ENCODE results near the gene SP100. TPM values are rescaled to one million over a fixed set of nuclear protein-coding genes. Genes with fewer than 3 reads are reported as not detected.

The SP100 gene
- total RNA-seq, 1 donor from 2014 or later = 387 TPM

- intact Hi-C loops (cut with micrococcal nuclease) = no loop called here
Measured at GRCh38 chr2:230521386-230521785, 105.4 kb downstream of the SP100 start.

DNA sequence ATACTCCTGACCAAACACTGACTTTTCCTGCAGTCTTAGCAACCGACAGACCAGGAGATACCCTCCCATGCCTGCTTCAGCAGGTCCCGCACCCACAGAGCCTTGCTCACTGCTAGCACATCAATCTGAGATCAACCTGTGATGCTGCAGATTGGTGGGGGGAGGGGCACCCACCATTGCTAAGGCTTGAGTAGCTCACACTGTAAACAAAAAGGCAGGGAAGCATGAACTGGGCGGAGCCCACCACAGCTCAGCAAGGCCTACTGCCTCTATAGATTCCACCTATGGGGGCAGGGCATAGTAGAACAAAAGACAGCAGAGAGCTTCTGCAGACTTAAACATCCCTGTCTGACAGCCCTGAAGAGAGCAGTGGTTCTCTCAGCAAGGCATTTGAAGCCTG is 109.7 kb downstream of the SP100 start:
- intact Hi-C loops (cut with micrococcal nuclease) = no loop called here

- intact Hi-C loops (cut with micrococcal nuclease) = loop anchor here (1.0 to 5.0 kb wide), 3 partner anchors 65 to 530 kb away; no protein-coding TSS in a partner anchor
Measured at GRCh38 chr2:230537531-230537976, 121.6 kb downstream of the SP100 start.

- intact Hi-C loops (cut with micrococcal nuclease) = loop anchor here (5.0 kb wide), 1 partner anchor 42 kb away; no protein-coding TSS in a partner anchor
Measured at GRCh38 chr2:230540332-230540731, 124.3 kb downstream of the SP100 start.

GRCh38 chr2:230541934-230542380 is 126.0 kb downstream of the SP100 start:
- intact Hi-C loops (cut with micrococcal nuclease) = loop anchor here (5.0 kb wide), 1 partner anchor 40 kb away; no protein-coding TSS in a partner anchor

DNA sequence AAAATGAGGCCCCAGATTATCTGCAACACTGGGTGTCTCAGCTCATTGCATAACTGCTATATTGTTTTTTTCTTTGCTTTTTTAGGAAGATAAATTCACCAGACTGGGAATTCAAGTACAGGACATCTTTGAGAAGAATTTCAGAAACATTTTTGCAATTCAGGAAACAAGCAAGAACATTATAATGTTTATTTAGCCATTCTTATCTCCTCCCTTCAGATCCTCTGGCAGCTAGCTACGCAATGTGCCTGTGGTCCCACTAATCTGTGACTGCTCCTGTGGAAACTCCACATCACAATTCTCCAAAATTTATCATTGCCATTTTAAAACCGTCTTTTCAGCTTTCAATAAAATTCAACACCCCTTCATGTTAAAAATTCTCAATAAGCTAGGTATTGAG is 126.8 kb downstream of the SP100 start:
- intact Hi-C loops (cut with micrococcal nuclease) = loop anchor here (5.0 kb wide), 1 partner anchor 40 kb away; no protein-coding TSS in a partner anchor

DNA sequence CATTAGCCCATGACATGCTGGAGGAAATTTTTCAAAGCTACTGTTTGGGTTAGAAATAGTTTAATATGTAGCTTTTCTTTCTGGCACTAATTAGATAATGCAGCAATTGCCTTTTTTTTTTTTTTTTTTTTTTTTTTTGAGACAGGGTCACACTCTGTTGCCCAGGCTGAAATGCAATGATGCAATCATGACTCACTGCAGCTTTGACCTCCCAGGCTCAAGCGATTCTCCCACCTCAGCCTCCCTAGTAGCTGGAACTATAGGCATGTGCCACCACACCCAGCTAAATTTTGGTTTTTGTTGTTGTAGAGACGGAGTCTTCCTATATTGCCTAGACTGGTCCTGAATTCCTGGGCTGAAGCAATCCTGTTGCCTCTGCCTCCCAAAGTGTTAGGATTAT is 136.2 kb downstream of the SP100 start:
- intact Hi-C loops (cut with micrococcal nuclease) = no loop called here

GRCh38 chr2:230557065-230557464 is 141.1 kb downstream of the SP100 start:
- intact Hi-C loops (cut with micrococcal nuclease) = no loop called here

- intact Hi-C loops (cut with micrococcal nuclease) = no loop called here
Measured at GRCh38 chr2:230564805-230565779, 149.1 kb downstream of the SP100 start.

DNA sequence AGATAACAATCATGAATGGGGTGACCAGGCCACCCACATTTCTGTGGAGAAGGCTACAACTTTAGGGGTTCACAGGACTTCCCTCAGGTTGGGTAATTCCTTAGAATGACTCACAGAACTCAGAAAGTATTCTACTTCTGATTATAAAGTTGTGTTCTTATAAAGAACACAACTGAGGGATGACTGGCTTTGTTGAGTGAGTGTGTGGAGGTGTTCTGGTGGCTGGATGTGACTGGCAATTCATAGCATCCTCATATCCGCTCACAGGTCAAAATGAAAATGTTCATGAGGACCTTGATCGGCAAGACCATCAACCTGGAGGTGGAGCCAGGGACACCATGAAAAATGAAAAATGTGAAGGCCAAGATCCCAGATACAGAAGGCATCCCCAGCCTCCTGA is 153.3 kb downstream of the SP100 start:
- intact Hi-C loops (cut with micrococcal nuclease) = no loop called here

- intact Hi-C loops (cut with micrococcal nuclease) = no loop called here
Measured at GRCh38 chr2:230570987-230571386, 155.0 kb downstream of the SP100 start.

GRCh38 chr2:230575642-230576324 is 159.8 kb downstream of the SP100 start:
- intact Hi-C loops (cut with micrococcal nuclease) = no loop called here

DNA sequence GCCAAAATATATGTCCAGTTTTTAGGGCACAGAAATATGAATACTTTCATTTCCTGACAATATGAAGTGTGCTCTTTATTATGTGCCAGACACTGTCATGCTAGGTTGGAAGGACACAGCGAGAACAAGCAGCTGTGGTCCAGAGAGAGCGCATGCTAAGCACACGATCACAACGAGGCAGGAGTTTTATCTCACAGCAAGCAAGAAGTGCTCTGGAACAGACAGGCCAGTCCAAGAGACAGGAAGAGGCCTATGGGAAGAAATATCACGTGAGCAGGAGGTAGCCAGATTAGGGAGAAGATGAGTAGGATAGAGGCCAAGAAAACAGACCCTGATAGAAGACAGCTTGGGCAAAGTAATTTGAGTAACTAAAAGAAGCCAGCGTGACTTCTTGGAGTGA is 161.1 kb downstream of the SP100 start:
- intact Hi-C loops (cut with micrococcal nuclease) = no loop called here

DNA sequence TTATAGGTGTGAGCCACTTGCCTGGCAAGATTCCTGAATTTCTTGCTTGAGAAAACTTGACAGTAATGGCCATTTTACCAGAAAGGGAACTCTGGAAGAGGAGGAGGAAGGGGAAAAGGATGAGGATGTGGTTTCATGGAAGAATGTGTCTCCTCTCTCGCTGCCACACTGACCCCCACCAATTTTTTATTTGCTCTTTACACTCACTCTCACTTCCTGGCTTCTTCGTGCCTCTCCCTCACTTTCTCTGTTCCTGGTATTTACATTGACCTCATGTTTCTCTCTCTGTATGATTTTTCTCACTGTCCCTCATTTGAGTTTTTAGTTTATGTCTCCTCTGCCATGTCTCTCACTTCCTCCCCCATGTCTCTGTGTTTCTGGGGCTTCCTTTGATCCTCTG is 162.1 kb downstream of the SP100 start:
- intact Hi-C loops (cut with micrococcal nuclease) = no loop called here

- intact Hi-C loops (cut with micrococcal nuclease) = loop anchor here (1.0 to 5.0 kb wide), 3 partner anchors 9 to 41 kb away; no protein-coding TSS in a partner anchor
Measured at GRCh38 chr2:230582851-230583283, 166.9 kb downstream of the SP100 start.

DNA sequence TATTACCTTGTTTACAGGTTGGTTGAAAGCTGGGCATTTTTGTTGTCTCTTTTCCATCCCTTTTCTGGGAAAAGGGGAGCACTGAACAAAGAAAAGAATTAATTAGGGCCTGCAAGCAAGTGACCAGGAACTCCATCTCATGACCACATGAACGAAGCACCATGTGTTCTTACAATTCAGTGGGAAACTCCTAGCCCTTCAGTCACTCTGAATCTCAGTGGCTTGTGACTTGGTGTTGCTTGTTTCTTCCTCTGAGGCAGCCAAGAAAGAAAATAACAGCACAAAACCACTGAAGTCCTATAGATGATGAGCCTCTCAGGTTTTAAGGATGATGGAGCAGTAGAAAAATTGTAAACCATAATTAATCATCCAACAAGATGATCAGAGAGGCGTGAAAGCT is 167.6 kb downstream of the SP100 start:
- intact Hi-C loops (cut with micrococcal nuclease) = loop anchor here (1.0 to 5.0 kb wide), 3 partner anchors 9 to 41 kb away; no protein-coding TSS in a partner anchor

DNA sequence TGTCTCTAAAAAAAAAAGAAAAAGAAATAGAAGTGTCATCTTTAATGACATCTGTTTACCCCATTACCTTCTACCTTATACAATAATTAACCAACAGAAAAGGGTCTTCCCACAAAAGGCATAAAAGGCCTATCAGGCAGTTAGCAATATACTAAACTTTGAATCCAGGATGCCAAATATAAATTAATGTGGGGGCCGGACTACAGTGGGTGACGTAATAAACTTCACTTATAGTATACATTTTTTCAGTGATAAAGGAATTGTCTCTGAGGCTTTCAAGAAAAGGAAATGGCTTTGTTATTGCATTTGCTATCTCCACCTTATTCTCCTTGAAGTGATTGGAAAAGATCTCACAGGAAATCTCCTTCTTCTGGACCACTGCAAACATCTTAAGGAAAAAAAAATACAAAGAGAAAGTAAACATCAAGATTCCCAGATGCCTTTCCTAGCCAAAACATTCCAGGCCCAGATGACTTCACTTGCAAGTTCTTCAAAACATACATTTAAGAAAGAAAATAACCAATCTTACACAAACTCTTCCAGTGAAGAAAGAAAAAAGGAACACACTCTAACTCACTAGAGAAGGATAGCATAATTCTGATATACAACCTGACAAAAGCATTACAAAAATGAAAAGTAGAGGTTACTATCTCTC is 170.5 kb downstream of the SP100 start:
- intact Hi-C loops (cut with micrococcal nuclease) = no loop called here

GRCh38 chr2:230589025-230589424 is 173.0 kb downstream of the SP100 start:
- intact Hi-C loops (cut with micrococcal nuclease) = no loop called here

- intact Hi-C loops (cut with micrococcal nuclease) = no loop called here
Measured at GRCh38 chr2:230589497-230590015, 173.6 kb downstream of the SP100 start.

- intact Hi-C loops (cut with micrococcal nuclease) = no loop called here
Measured at GRCh38 chr2:230590333-230590732, 174.3 kb downstream of the SP100 start.

GRCh38 chr2:230591850-230592249 is 175.8 kb downstream of the SP100 start:
- intact Hi-C loops (cut with micrococcal nuclease) = loop anchor here (1.0 kb wide), 2 partner anchors 8 to 9 kb away; no protein-coding TSS in a partner anchor

All from T-helper 1 cell treated with Interleukin-12 subunit alpha and Interleukin-12 subunit beta and Interleukin-4 antibody, amounts not matched to agents 30 ng/mL and 1 ng/mL, for 36 hours (primary cell).